Stimulated activated CD4-positive, alpha-beta T cell treated with anti-CD3 and anti-CD28 coated beads, TNF-alpha, amount 100 ng/mL, for 4 hours (primary cell): Measurements from ENCODE around the gene PPM1H.

ENCODE experiments used
- DNase-seq, 3 experiments: peaks; one replicate each; pipeline ENCODE4 v3.0.0-alpha.2; 2020; ENCODE audit warnings: low read depth in 3 of 3

Gene PPM1H

DNA sequence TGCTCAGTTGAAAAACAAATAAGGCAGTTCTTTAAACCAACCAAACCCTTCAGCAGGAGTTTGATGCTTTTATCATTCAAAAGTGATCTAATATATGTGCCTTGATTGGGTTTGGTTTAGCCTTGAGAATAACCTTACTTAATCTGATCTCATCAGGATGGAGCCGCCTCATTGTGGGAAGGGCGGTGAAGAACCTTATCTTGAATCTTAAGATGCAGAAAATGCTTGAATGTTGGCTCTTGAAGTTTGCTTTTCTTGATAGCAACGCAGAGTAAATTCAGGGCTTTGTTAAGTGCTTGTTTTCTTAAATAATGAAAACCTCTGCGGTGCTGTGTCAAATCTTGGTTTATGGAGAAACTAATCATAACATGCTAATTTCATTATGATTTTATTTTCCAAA lies 330.1 kb downstream of the PPM1H start:
- DNase-seq = no peak

DNA sequence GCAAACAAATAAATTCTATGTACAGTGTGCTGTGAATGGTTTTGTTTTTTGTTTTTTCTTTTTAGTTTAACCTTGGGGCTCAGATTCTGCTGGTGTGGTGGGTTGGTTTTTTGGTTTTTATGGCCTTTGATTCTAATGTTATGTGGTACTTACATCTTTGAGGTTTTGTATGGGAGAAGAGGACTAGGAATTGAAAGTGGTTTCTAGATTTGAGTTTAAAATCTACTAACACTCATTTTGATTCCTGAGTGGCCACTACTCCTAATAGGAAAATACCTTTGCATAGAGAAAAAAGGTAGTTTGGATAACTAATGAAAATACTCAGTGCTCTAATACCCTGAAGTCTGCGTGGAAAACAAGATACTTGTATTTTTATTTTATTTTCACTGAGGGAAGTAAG lies 330.6 kb downstream of the PPM1H start:
- DNase-seq = no peak

DNA sequence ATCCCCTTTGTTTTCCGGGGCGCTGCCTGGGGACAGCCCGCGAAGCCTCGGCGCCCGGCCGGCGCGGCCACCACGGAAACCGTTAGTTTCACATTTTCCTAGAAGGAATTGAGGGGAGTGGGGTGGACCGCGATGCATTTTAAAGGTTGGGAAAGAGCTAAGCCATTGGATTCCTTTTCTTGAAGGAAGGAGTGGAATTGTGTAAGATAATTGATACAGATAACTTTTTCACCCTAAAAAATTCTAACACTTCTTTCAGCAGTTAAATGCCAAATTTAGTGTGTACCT lies 331.2 kb downstream of the PPM1H start:
- DNase-seq = no peak

DNA sequence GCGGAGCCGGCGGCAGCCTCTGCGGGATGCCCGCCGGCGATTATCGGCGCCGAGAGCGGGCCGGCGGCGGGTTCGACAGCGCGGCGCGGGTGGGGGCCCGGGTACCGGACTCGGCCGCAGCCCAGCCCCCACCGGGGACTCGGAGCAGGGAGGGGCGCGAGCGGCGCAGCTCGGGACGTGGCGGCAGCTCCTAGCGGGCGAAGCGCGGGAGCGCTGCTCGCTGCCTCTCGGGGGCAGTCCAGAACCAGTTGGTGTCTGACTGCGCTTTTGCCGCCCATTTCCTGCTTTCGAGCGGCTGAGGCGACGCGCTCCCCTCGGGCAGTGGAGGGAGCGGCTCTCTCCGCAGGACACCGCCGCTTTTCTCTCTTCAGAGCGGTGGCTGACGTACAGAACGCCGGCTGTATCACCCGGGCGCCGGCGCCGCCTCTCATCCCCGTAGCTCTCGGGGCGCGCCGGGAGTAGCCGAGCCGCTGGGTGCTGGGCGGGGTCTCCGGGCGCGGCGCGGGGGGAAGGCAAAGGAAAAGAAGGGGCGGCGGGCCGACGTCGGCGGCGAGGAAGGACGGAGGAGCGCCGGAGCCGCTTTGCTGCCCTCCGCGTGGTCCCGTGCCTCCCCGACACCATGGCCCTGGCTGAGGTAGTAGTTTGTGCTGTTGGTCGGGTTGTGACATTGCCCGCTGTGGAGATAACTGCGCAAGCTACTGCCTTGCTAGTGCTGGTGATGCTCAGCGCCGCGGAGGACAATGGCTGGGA lies 331.7 kb downstream of the PPM1H start:
- DNase-seq = peak; percentile 57 to 69 (median 62)

DNA sequence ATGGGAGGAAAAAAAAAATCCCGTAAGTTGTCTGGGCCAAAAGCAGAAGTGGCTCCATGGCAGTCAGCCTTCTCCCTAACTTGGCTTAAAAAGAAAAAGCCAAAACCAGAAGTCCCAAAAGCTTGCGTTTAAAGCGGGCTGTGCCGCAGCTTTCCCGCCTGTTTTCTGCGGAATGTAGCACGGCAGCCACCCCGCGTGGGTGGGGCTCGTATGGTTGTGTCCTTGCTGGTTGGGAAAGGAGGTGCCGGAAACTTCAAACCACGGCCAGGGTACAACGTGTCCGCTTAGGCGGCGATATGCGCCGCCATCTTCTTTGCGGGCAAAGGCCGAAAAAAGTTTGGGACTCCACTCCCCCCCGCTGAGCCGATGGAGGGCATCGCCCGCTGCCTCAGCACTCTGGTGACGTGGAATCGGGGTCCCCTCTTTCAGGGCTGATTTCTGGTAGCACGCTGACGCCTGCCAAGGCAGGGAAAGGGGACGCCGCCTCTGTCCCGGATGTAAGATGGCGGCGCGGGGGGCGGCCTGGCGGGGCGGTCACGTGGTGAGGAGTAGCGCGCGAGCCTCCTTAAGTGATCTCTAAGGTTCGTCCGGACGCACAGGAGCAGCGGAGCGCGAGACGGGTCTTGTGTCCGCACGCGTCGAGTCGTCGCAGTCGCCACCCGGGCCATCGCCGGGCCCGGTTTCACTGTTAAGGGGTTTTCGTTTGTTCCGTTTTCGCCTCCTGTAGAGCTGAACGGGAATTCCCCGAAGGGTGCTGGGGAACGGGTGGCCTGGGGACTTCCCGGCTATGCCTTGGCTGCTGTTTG lies 332.5 kb downstream of the PPM1H start:
- DNase-seq = peak; percentile 75 to 80 (median 75)

DNA sequence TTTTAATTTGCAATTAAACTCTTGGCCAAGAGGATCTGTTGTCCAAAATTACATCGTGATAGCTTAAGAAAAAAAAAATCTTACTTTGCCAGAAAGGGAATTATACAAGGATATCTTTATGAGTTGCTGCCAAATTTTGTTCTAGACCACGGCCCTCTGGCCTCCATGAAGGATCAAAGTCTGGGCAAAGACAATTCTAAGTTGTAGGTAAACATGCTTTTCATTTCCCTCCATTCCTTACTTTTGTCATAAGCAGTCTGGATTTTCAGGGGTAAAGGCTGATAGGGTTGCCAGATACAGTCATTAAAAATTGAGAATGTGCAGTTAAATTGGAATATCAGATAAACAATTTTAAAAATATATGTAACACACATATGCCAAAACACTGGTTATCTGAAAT lies 333.2 kb downstream of the PPM1H start:
- DNase-seq = no peak

DNA sequence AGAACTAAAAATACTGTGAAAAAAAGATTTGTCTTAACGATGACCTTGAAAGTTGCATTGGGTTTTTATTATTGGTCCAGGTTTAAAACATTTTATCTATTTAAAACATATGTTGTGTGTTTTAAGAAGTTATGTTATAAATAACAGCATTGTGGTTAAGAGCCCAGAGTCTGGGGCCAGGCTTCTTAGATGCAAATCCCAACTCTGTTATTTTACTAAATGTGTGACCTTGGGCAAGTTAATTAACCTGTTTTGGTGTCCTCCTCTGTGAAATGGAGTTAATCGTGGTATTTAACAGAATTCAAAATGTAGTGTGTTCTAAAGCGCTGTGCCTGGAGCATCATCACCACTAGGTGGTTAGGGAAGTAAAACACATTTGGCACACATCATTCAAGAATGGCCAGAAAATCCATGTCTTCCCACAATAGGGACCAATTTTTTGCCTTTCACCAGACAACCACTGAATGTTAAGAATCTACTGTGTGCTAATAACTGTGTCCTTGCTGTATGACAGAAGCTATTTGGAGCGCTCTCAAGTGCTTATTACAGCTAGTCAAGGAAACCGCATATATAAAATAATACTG lies 335.0 kb downstream of the PPM1H start:
- no peak for DNase-seq

DNA sequence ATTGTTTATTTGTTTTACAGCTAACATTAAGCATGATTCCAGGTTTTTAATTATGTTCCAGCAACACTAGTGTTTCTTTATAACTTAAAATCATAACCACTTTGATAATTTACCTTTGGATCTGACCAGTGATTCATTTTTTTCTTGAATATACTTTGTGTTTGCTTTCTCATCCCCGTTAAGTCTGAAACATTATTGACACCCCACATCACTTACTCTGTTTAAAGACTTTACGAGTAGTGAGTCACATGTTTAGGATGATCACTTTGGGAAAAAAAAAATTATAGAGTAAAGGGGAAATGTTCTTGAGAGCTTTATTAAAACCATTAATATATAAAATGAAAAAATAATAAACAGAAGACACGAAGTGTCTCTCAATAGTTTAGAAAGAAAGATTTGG lies 336.1 kb downstream of the PPM1H start:
- DNase-seq = no peak

DNA sequence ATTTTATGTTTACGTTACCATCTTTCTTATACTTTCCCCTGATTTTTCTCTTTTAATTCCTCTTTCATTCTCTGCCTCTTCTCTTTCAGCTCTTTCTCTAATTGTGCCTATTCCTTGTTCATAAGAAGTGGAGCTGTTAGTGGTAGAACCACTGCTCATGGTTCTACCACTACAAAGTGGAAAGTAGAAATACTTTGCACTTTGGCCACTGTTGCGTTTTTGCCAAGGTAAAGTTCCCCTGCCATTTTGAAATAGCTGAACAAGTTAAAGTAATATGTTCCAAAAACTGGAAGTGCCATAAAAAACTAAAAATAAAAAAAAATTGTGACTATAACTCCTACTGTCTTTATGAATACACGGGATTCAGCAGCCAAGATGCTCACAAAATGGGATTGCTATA lies 337.7 kb downstream of the PPM1H start:
- no peak for DNase-seq
